NCI-H446 (cell line): ENCODE data around the gene CYFIP1.

ENCODE experiments used
- DNase-seq, 2 experiments: peaks; one replicate each; lab custom pipeline; 2025; lab: John Stamatoyannopoulos, UW

Gene CYFIP1

GRCh38 chr15:22918056-22918455 lies 62.1 kb downstream of the CYFIP1 start:
- no peak for DNase-seq

- DNase-seq: no peak
Measured at GRCh38 chr15:22917556-22917955, 62.6 kb downstream of the CYFIP1 start.

- no peak for DNase-seq
Measured at GRCh38 chr15:22916606-22917350, 63.4 kb downstream of the CYFIP1 start.

- no peak for DNase-seq
Measured at GRCh38 chr15:22915866-22916515, 64.2 kb downstream of the CYFIP1 start.

- DNase-seq: no peak
Measured at GRCh38 chr15:22913646-22914380, 66.4 kb downstream of the CYFIP1 start.

GRCh38 chr15:22912256-22912655 lies 67.9 kb downstream of the CYFIP1 start:
- no peak for DNase-seq

GRCh38 chr15:22911306-22911705 lies 68.9 kb downstream of the CYFIP1 start:
- no peak for DNase-seq

- no peak for DNase-seq
Measured at GRCh38 chr15:22908830-22909229, 71.3 kb downstream of the CYFIP1 start.

- DNase-seq: no peak
Measured at GRCh38 chr15:22907161-22907950, 72.8 kb downstream of the CYFIP1 start.

- DNase-seq: peak; percentile 55 to 88
Measured at GRCh38 chr15:22904736-22905135, 75.4 kb downstream of the CYFIP1 start.

- peak in 1 of 2 experiments; percentile 7 for DNase-seq
Measured at GRCh38 chr15:22903961-22904534, 76.1 kb downstream of the CYFIP1 start.

GRCh38 chr15:22903427-22903826 lies 76.7 kb downstream of the CYFIP1 start:
- DNase-seq: no peak

GRCh38 chr15:22902981-22903380 lies 77.2 kb downstream of the CYFIP1 start:
- no peak for DNase-seq

GRCh38 chr15:22902578-22902977 lies 77.6 kb downstream of the CYFIP1 start:
- no peak for DNase-seq

- no peak for DNase-seq
Measured at GRCh38 chr15:22902046-22902445, 78.1 kb downstream of the CYFIP1 start.

- no peak for DNase-seq
Measured at GRCh38 chr15:22895465-22896190, 84.5 kb downstream of the CYFIP1 start.

- no peak for DNase-seq
Measured at GRCh38 chr15:22893881-22894280, 86.3 kb downstream of the CYFIP1 start.

GRCh38 chr15:22893081-22893480 lies 87.1 kb downstream of the CYFIP1 start:
- DNase-seq: no peak

- DNase-seq: no peak
Measured at GRCh38 chr15:22892333-22892732, 87.8 kb downstream of the CYFIP1 start.

GRCh38 chr15:22891426-22892210 lies 88.5 kb downstream of the CYFIP1 start:
- no peak for DNase-seq
